T-helper 2 cell treated with Interferon-gamma antibody and Interleukin-4, amounts not matched to agents 5 μg/mL and 100 μg/mL, for 36 hours (primary cell): ENCODE measurements around the gene SCAND1.

ENCODE experiments used
- DNase-seq: peaks from one replicate; pipeline ENCODE4 v3.0.0; 2021; ENCODE audit warnings: low spot score
- H3K27ac Mint-ChIP-seq: one replicate; pipeline ENCODE4 v1.8.0; 2021; ENCODE audit warnings: mild to moderate bottlenecking, mixed read lengths
- H3K27me3 Mint-ChIP-seq: one replicate; pipeline ENCODE4 v1.8.0; 2021; ENCODE audit warnings: low read depth, mixed read lengths
- H3K36me3 Mint-ChIP-seq: one replicate; pipeline ENCODE4 v1.8.0; 2021; ENCODE audit warnings: low read depth, mixed read lengths
- H3K4me1 Mint-ChIP-seq: one replicate; pipeline ENCODE4 v1.8.0; 2021; ENCODE audit warnings: low read depth, mixed read lengths
- H3K4me3 Mint-ChIP-seq: one replicate; pipeline ENCODE4 v1.8.0; 2022; ENCODE audit warnings: mild to moderate bottlenecking, moderate library complexity, mixed read lengths
- H3K9me3 Mint-ChIP-seq: one replicate; pipeline ENCODE4 v1.8.0; 2021; ENCODE audit warnings: mixed read lengths

SCAND1 gene

GRCh38 chr20:35950093-35950492, 4.2 kb downstream of the SCAND1 start:
- no peaks in the 10 kb centered on the region for H3K9me3 Mint-ChIP-seq
- no peak for DNase-seq
- peaks cover 8% of the 10 kb centered on the region for H3K4me1 Mint-ChIP-seq
- H3K36me3 Mint-ChIP-seq, result peaks cover 29% of the 10 kb centered on the region
- H3K27ac Mint-ChIP-seq, result no peak overlapping the region
- no peak overlapping the region for H3K4me3 Mint-ChIP-seq
- no peaks in the 10 kb centered on the region for H3K27me3 Mint-ChIP-seq

GRCh38 chr20:35947907-35948306, 6.4 kb downstream of the SCAND1 start:
- DNase-seq, result no peak
- H3K4me3 Mint-ChIP-seq, result no peak overlapping the region
- H3K4me1 Mint-ChIP-seq, result peaks cover 7% of the 10 kb centered on the region
- no peaks in the 10 kb centered on the region for H3K27me3 Mint-ChIP-seq
- H3K9me3 Mint-ChIP-seq, result no peaks in the 10 kb centered on the region
- peaks cover 23% of the 10 kb centered on the region for H3K36me3 Mint-ChIP-seq
- H3K27ac Mint-ChIP-seq, result no peak overlapping the region

GRCh38 chr20:35947489-35947888, 6.8 kb downstream of the SCAND1 start:
- H3K27ac Mint-ChIP-seq, result no peak overlapping the region
- DNase-seq, result peak; percentile 13

GRCh38 chr20:35942243-35942642, 12.1 kb downstream of the SCAND1 start:
- Mint-ChIP-seq H3K27ac (no peak overlapping the region), H3K36me3 (peaks cover 25% of the 10 kb centered on the region), H3K9me3 (no peaks in the 10 kb centered on the region), H3K27me3 (no peaks in the 10 kb centered on the region), H3K4me3 (no peak overlapping the region), H3K4me1 (no peaks in the 10 kb centered on the region)
- no peak for DNase-seq

More at GRCh38 chr20:35947489-35947888, 6.8 kb downstream of the SCAND1 start:
- H3K27me3 Mint-ChIP-seq, result no peaks in the 10 kb centered on the region
- H3K4me1 Mint-ChIP-seq, result peaks cover 3% of the 10 kb centered on the region
- H3K4me3 Mint-ChIP-seq, result no peak overlapping the region
- H3K9me3 Mint-ChIP-seq, result no peaks in the 10 kb centered on the region
- peaks cover 19% of the 10 kb centered on the region for H3K36me3 Mint-ChIP-seq

GRCh38 chr20:35941620-35942019, 12.7 kb downstream of the SCAND1 start:
- Mint-ChIP-seq H3K27ac (no peak overlapping the region), H3K36me3 (peaks cover 24% of the 10 kb centered on the region), H3K9me3 (no peaks in the 10 kb centered on the region), H3K4me1 (no peaks in the 10 kb centered on the region), H3K27me3 (no peaks in the 10 kb centered on the region), H3K4me3 (no peak overlapping the region)
- DNase-seq, result no peak

- Mint-ChIP-seq H3K27me3 (no peaks in the 10 kb centered on the region), H3K36me3 (peaks cover 32% of the 10 kb centered on the region), H3K9me3 (no peaks in the 10 kb centered on the region), H3K27ac (no peak overlapping the region), H3K4me1 (peaks cover 8% of the 10 kb centered on the region), H3K4me3 (no peak overlapping the region)
- no peak for DNase-seq
These were observed 15.0 kb downstream of the SCAND1 start for GRCh38 chr20:35939264-35939663.

GRCh38 chr20:35934050-35934449, 20.3 kb downstream of the SCAND1 start:
- no peak for DNase-seq
- Mint-ChIP-seq H3K4me3 (no peak overlapping the region), H3K27me3 (no peaks in the 10 kb centered on the region), H3K4me1 (peaks cover 12% of the 10 kb centered on the region), H3K9me3 (no peaks in the 10 kb centered on the region), H3K36me3 (peaks cover 28% of the 10 kb centered on the region), H3K27ac (no peak overlapping the region)

- Mint-ChIP-seq H3K4me1 (peaks cover 4% of the 10 kb centered on the region), H3K9me3 (no peaks in the 10 kb centered on the region), H3K27ac (no peak overlapping the region), H3K4me3 (no peak overlapping the region), H3K27me3 (no peaks in the 10 kb centered on the region), H3K36me3 (peaks cover 24% of the 10 kb centered on the region)
- DNase-seq, result no peak
These were observed 25.0 kb downstream of the SCAND1 start for GRCh38 chr20:35929301-35929700.

GRCh38 chr20:35920523-35920922, 33.8 kb downstream of the SCAND1 start:
- H3K36me3 Mint-ChIP-seq, result peaks cover 23% of the 10 kb centered on the region
- H3K27me3 Mint-ChIP-seq, result no peaks in the 10 kb centered on the region
- H3K27ac Mint-ChIP-seq, result no peak overlapping the region
- no peak overlapping the region for H3K4me3 Mint-ChIP-seq
- no peak for DNase-seq
- H3K9me3 Mint-ChIP-seq, result no peaks in the 10 kb centered on the region
- no peaks in the 10 kb centered on the region for H3K4me1 Mint-ChIP-seq

- Mint-ChIP-seq H3K27ac (no peak overlapping the region), H3K9me3 (no peaks in the 10 kb centered on the region), H3K27me3 (no peaks in the 10 kb centered on the region), H3K4me1 (peaks cover 2% of the 10 kb centered on the region), H3K36me3 (peaks cover 29% of the 10 kb centered on the region), H3K4me3 (no peak overlapping the region)
- no peak for DNase-seq
These were observed 36.3 kb downstream of the SCAND1 start for GRCh38 chr20:35918021-35918420.

GRCh38 chr20:35917077-35917476, 37.2 kb downstream of the SCAND1 start:
- H3K4me3 Mint-ChIP-seq, result no peak overlapping the region
- H3K27me3 Mint-ChIP-seq, result no peaks in the 10 kb centered on the region
- no peak overlapping the region for H3K27ac Mint-ChIP-seq
- DNase-seq, result no peak
- H3K36me3 Mint-ChIP-seq, result peaks cover 32% of the 10 kb centered on the region
- H3K9me3 Mint-ChIP-seq, result no peaks in the 10 kb centered on the region
- H3K4me1 Mint-ChIP-seq, result peaks cover 2% of the 10 kb centered on the region

GRCh38 chr20:35912881-35913280, 41.4 kb downstream of the SCAND1 start:
- no peak overlapping the region for H3K27ac Mint-ChIP-seq

GRCh38 chr20:35910254-35910653, 44.0 kb downstream of the SCAND1 start:
- Mint-ChIP-seq H3K4me3 (no peak overlapping the region), H3K4me1 (peaks cover 10% of the 10 kb centered on the region), H3K36me3 (peaks cover 24% of the 10 kb centered on the region), H3K27ac (no peak overlapping the region), H3K27me3 (no peaks in the 10 kb centered on the region), H3K9me3 (no peaks in the 10 kb centered on the region)
- no peak for DNase-seq

More at GRCh38 chr20:35912881-35913280, 41.4 kb downstream of the SCAND1 start:
- Mint-ChIP-seq H3K27me3 (no peaks in the 10 kb centered on the region), H3K4me3 (no peak overlapping the region), H3K36me3 (peaks cover 30% of the 10 kb centered on the region), H3K9me3 (no peaks in the 10 kb centered on the region), H3K4me1 (peaks cover 8% of the 10 kb centered on the region)
- no peak for DNase-seq

- Mint-ChIP-seq H3K27me3 (no peaks in the 10 kb centered on the region), H3K4me3 (no peak overlapping the region), H3K4me1 (peaks cover 10% of the 10 kb centered on the region), H3K9me3 (no peaks in the 10 kb centered on the region), H3K27ac (no peak overlapping the region), H3K36me3 (peaks cover 29% of the 10 kb centered on the region)
- DNase-seq, result no peak
These were observed 44.5 kb downstream of the SCAND1 start for GRCh38 chr20:35909796-35910195.

GRCh38 chr20:35909176-35909575, 45.1 kb downstream of the SCAND1 start:
- Mint-ChIP-seq H3K4me3 (no peak overlapping the region), H3K27me3 (no peaks in the 10 kb centered on the region), H3K27ac (no peak overlapping the region), H3K4me1 (peaks cover 12% of the 10 kb centered on the region), H3K9me3 (no peaks in the 10 kb centered on the region), H3K36me3 (peaks cover 28% of the 10 kb centered on the region)
- DNase-seq, result no peak
